Measurements from ENCODE around the gene PACS2.
A peak's percentile ranks its signal among the peaks of the same experiment; 100 is the strongest.

Gene PACS2

GRCh38 chr14:105389976-105390848 is 75.7 kb downstream of the PACS2 start:
- no peak for DNase-seq

- no peak for DNase-seq
Measured at GRCh38 chr14:105390849-105391500, 76.4 kb downstream of the PACS2 start.

DNA sequence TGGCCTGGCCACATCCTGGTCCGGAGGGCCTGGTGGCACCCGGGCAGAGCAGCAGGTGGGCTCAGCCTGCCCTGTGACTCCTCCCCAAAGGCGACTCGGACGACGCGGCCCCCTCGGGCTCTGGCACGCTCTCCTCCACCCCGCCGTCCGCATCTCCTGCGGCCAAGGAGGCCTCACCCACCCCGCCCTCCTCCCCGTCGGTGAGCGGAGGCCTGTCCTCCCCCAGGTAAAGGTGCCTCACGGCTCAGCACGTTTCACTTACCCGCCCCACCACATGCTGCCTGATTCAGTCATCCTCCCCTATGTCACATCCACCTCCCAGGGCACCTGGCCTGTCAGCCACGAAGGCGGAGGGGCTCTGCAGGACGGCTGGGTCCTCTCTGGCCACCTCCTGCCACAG is 77.0 kb downstream of the PACS2 start:
- no peak for DNase-seq

DNA sequence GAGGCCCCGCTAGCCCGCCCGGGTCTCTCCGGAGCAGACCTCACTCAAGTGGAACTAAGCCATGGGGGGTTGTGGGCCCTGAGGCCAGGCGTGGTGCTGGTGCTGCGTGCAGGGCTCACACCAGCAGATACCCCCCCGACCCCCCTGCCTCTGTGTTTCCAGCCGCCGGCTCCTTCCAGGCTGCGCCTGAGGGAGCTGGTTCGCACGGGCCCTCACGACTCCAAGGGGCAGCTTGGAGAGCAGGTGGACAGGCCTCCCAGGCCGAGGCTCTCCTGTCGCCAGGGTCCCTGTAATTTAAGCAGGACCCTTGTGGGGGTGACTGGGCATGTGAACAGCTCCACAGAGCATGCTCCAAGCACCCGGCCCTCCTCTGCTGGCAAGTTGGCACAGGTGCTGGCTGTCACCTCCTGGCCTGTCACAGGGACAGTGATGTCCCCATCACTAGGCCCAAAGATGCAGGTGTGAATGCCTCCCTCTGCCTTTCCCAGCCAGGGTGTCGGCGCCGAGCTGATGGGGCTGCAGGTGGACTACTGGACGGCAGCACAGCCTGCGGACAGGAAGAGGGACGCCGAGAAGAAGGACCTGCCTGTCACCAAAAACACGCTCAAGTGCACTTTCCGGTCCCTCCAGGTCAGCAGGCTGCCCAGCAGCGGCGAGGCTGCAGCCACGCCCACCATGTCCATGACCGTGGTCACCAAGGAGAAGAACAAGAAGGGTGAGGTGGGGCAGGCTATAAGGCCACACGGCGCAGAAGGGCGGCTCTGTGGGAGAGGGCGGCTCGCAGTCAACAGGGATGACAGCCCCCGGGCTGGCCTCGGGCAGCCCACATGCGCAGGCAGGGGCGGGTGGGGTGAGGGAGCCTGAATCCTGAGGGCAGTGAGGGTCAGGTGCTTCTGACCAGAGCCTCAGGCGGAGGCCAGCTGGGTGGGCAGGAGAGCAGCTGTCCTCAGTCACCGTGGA is 77.9 kb downstream of the PACS2 start:
- DNase-seq = no peak

GRCh38 chr14:105393151-105393550 is 78.6 kb downstream of the PACS2 start:
- DNase-seq = no peak

DNA sequence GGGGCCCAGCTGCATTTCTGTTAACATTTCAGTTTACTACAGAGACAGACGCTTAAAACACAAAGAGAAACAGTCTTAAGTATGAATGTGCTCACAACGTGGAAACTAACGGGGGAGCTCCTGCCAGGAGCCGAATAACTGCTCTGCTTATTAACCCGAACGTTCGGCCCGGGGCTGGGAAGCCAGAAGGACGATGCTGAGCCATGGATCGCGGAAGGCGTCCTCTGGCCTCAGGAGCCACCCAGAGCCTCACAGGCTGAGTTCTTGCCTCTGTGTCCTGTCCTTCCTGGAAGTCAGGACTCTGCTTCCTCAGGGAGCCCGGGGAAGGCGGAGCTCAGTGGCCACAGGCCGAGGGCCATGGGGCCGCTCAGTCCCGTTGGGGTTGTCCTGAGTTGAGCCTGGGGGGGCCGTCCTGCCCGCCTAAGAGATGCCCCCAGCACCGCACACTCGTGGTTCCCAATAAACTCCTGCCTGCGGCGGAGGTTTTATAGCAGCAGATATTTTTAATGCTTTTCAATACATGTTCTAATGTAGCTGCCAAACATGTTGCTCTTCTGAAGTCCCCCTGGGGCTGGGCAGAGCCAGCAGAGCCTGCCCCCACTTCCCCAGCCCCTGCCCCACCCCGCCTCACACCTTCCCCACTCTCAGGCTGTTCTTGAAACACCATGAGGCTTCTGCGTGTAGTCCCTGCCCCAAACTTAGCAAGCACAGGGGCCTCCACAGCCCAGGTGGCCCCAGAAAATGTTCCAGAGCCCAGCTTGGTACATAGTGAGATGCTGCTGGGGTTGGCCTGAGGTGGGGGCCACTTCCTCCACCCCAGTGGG is 80.4 kb downstream of the PACS2 start:
- DNase-seq = no peak

- no peak for DNase-seq
Measured at GRCh38 chr14:105395538-105395854, 80.9 kb downstream of the PACS2 start.

- no peak for DNase-seq
Measured at GRCh38 chr14:105397350-105397931, 82.9 kb downstream of the PACS2 start.

DNA sequence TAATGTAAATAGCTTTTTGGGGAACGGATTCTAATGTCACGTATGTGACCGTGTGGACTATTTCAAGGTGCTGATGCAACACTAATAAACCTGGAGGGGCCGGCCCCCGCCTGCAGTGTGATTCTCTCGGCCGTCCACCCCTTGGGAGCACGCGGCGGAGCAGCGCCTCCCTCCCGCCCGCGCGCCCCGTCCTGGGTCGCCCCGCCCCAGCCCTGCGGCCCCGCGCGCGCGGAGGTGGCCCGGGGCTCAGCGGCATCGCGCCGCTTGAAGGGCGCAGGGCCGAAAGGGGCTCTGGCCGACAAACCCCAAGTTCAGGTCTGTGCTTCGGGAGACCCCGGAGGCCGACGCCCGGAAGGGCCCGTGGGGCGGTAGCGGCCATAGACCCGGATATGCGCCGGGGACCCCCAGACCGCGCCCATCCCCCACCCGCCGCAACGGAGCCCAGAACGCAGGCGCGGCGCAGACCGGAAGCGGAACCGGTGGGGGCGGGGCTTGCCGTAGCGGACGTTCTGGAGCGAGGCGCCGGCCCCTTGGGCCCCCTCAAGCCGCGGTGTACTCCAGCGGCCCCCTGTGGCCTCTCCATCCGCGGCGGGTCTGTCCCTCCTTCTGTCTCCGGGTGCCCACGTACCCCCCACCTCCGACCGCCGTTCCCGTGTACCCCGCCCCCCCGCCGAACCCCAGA is 83.6 kb downstream of the PACS2 start, which contains the start of gene TEX22:
Gene TEX22, plus strand, starts transcription at position 495 of the 682 bp plus-strand sequence. CDS start 803 bp downstream, outside the sequence.
- peak; percentile 24 to 80 for DNase-seq

GRCh38 chr14:105398726-105399465 is 84.3 kb downstream of the PACS2 start:
- no peak for DNase-seq

- no peak for DNase-seq
Measured at GRCh38 chr14:105399466-105399775, 84.9 kb downstream of the PACS2 start.

- no peak for DNase-seq
Measured at GRCh38 chr14:105400016-105400415, 85.5 kb downstream of the PACS2 start.

GRCh38 chr14:105401699-105402098 is 87.2 kb downstream of the PACS2 start:
- DNase-seq = no peak

- no peak for DNase-seq
Measured at GRCh38 chr14:105408592-105408991, 94.0 kb downstream of the PACS2 start.

- no peak for DNase-seq
Measured at GRCh38 chr14:105409364-105409763, 94.8 kb downstream of the PACS2 start.

DNA sequence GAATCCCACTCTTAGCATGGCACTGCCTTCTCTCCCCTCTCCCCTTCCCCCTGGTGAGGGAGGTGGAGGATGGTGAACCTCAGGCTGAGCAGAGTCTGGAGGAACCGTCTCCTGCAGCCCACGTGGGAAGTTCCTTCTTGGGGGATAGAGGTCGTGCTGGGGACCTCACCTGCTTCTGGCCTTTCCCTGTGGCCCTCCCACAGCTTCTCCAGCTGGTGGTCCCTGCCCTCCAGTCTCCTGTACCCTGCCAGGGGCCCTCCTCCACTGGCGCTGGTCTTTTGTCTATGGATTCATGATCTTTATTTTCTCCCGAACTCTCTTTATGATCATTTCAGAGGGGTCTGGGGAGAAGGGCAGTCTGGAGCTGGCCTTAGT is 96.1 kb downstream of the PACS2 start:
- DNase-seq = no peak

DNA sequence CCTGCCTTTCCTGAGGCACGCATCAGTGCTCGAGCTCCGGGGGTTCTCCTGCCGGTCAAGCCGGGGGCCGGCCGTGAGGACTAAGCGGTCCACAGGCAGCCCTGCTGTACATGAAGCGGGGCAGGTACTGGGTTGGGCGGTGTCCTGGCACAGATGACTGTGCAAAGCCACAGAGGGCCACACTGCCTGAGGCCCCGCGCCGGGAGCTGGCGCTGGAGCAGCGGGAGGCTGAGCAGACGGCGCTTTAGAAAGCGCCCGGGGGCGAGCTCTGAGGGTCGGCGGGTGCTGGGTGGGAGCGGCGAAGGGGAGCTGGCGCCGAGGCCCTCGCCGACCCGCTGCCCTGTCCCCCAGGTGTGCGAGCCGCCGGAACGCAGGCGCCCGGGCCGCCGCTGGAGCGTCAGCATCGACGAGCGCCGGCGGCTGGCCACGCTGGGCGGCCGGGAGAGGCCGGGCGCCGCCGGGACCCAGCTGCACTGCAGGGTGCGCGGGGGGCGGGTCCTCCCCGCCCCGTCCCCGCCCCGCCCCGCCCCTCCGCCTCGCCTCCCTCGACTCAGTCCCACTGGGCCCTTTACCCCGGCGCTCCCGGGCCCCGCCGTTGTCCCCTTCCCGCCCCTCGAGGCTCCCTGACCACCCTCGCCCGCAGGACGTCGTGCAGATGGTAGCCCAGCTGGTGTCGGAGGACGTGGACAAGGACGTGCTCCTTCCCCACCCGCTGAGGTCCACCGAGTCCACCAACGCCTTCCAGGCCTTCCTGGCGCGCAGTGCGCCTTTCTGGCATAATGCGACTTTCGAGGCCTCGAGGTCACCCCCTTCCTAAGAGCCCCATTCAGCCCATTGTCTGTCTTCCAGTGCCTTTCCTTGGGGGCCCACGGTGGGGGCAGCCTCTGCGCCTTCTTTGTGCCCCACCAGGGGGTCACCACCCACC is 96.7 kb downstream of the PACS2 start:
- DNase-seq = no peak

- no peak for DNase-seq
Measured at GRCh38 chr14:105411985-105412770, 97.6 kb downstream of the PACS2 start.
